HG03064 (cell line): Measurements from ENCODE around the gene PKD1.
"Not testable (repeated sequence)": the region's sequence is repeated elsewhere in the genome, so short reads cannot be mapped to it uniquely, and the experiment has no call there.

ENCODE experiments used
- ATAC-seq: cut with Tn5 transposase; IDR thresholded peaks from one replicate; pipeline ENCODE4 v1.9.1; 2021; ENCODE audit warnings: low read depth; ENCODE audit not compliant: unreplicated experiment

The PKD1 gene

GRCh38 chr16:2135770-2136490, at the start of gene PKD1:
TSS of gene PKD1 (minus strand) at chr16:2135898. CDS start at chr16:2135689, 209 bp downstream.
- not testable (repeated sequence) for ATAC-seq

- ATAC-seq, result no peak
These were observed 49.3 kb upstream of the PKD1 start for GRCh38 chr16:2184962-2185361.

GRCh38 chr16:2184346-2184745, 48.6 kb upstream of the PKD1 start:
- no peak for ATAC-seq

GRCh38 chr16:2183671-2184070, 48.0 kb upstream of the PKD1 start:
- no peak for ATAC-seq

GRCh38 chr16:2181952-2182351, 46.3 kb upstream of the PKD1 start:
- ATAC-seq, result no peak

GRCh38 chr16:2180962-2181923, 45.5 kb upstream of the PKD1 start:
- no peak for ATAC-seq

- no peak for ATAC-seq
These were observed 44.8 kb upstream of the PKD1 start for GRCh38 chr16:2180461-2180860.

- ATAC-seq, result no peak
These were observed 43.9 kb upstream of the PKD1 start for GRCh38 chr16:2179576-2179975.

GRCh38 chr16:2179107-2179501, 43.4 kb upstream of the PKD1 start:
- ATAC-seq, result no peak

GRCh38 chr16:2178321-2179106, 42.8 kb upstream of the PKD1 start:
- ATAC-seq, result no peak

GRCh38 chr16:2177561-2177960, 41.9 kb upstream of the PKD1 start:
- no peak for ATAC-seq

- no peak for ATAC-seq
These were observed 41.4 kb upstream of the PKD1 start for GRCh38 chr16:2177101-2177500.

GRCh38 chr16:2176047-2176446, 40.3 kb upstream of the PKD1 start:
- no peak for ATAC-seq

- ATAC-seq, result no peak
These were observed 39.8 kb upstream of the PKD1 start for GRCh38 chr16:2175454-2175853.

GRCh38 chr16:2174396-2175131, 38.9 kb upstream of the PKD1 start:
- no peak for ATAC-seq

- ATAC-seq, result no peak
These were observed 38.2 kb upstream of the PKD1 start for GRCh38 chr16:2173916-2174315.

- no peak for ATAC-seq
These were observed 37.7 kb upstream of the PKD1 start for GRCh38 chr16:2173366-2173765.

- ATAC-seq, result no peak
These were observed 37.1 kb upstream of the PKD1 start for GRCh38 chr16:2172688-2173335.

- ATAC-seq, result no peak
These were observed 36.0 kb upstream of the PKD1 start for GRCh38 chr16:2171601-2172178.
